ENCODE measurements around the gene VRK1.

Gene VRK1

DNA sequence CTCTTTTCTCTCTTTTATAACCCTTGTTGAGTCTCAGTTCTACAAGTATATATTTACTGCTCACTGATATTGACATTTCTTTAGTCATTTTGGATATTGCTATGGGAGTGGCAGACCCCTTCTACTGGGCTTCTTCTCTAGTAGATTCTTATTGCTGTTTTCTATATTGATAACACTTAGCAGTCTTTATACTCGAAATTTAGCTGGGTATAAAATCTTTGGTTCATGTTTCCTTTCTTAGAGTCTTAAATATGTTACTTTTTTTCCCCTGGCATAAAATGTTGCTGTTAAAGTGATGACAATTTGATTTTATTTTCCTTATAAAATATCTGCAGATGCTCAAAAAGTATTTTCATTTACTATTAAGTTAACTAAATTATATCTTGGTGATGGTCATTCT is 32.6 kb downstream of the VRK1 start:
- TF ChIP-seq TCF4 (CRISPR knock-in tag; IDR thresholded peaks at IDR 0.05; ENCODE audit: borderline replicate concordance), result no peak
- TF ChIP-seq, protein P1, sequence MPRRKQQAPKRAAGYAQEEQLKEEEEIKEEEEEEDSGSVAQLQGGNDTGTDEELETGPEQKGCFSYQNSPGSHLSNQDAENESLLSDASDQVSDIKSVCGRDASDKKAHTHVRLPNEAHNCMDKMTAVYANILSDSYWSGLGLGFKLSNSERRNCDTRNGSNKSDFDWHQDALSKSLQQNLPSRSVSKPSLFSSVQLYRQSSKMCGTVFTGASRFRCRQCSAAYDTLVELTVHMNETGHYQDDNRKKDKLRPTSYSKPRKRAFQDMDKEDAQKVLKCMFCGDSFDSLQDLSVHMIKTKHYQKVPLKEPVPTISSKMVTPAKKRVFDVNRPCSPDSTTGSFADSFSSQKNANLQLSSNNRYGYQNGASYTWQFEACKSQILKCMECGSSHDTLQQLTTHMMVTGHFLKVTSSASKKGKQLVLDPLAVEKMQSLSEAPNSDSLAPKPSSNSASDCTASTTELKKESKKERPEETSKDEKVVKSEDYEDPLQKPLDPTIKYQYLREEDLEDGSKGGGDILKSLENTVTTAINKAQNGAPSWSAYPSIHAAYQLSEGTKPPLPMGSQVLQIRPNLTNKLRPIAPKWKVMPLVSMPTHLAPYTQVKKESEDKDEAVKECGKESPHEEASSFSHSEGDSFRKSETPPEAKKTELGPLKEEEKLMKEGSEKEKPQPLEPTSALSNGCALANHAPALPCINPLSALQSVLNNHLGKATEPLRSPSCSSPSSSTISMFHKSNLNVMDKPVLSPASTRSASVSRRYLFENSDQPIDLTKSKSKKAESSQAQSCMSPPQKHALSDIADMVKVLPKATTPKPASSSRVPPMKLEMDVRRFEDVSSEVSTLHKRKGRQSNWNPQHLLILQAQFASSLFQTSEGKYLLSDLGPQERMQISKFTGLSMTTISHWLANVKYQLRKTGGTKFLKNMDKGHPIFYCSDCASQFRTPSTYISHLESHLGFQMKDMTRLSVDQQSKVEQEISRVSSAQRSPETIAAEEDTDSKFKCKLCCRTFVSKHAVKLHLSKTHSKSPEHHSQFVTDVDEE (CRISPR knock-in tag; IDR thresholded peaks at IDR 0.05), result no peak
- no peak for TF ChIP-seq ZFP30 (CRISPR knock-in tag; IDR thresholded peaks at IDR 0.05)
- TF ChIP-seq GLIS3 (CRISPR knock-in tag; IDR thresholded peaks at IDR 0.05), result no peak
- no peak for TF ChIP-seq ARNTL (CRISPR knock-in tag; IDR thresholded peaks at IDR 0.05; ENCODE audit: borderline replicate concordance, low read depth)
- TF ChIP-seq, protein P2, sequence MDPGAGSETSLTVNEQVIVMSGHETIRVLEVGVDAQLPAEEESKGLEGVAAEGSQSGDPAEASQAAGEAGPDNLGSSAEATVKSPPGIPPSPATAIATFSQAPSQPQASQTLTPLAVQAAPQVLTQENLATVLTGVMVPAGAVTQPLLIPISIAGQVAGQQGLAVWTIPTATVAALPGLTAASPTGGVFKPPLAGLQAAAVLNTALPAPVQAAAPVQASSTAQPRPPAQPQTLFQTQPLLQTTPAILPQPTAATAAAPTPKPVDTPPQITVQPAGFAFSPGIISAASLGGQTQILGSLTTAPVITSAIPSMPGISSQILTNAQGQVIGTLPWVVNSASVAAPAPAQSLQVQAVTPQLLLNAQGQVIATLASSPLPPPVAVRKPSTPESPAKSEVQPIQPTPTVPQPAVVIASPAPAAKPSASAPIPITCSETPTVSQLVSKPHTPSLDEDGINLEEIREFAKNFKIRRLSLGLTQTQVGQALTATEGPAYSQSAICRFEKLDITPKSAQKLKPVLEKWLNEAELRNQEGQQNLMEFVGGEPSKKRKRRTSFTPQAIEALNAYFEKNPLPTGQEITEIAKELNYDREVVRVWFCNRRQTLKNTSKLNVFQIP (CRISPR knock-in tag; IDR thresholded peaks at IDR 0.05; ENCODE audit: borderline replicate concordance, low read depth), result no peak
- TF ChIP-seq ZNF70 (CRISPR knock-in tag; IDR thresholded peaks at IDR 0.05), result no peak
- TF ChIP-seq ZNF8 (CRISPR knock-in tag; IDR thresholded peaks at IDR 0.05), result no peak
- TF ChIP-seq, protein P3, sequence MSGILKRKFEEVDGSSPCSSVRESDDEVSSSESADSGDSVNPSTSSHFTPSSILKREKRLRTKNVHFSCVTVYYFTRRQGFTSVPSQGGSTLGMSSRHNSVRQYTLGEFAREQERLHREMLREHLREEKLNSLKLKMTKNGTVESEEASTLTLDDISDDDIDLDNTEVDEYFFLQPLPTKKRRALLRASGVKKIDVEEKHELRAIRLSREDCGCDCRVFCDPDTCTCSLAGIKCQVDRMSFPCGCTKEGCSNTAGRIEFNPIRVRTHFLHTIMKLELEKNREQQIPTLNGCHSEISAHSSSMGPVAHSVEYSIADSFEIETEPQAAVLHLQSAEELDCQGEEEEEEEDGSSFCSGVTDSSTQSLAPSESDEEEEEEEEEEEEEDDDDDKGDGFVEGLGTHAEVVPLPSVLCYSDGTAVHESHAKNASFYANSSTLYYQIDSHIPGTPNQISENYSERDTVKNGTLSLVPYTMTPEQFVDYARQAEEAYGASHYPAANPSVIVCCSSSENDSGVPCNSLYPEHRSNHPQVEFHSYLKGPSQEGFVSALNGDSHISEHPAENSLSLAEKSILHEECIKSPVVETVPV (CRISPR knock-in tag; IDR thresholded peaks at IDR 0.05), result no peak
- ATAC-seq, result no peak

DNA sequence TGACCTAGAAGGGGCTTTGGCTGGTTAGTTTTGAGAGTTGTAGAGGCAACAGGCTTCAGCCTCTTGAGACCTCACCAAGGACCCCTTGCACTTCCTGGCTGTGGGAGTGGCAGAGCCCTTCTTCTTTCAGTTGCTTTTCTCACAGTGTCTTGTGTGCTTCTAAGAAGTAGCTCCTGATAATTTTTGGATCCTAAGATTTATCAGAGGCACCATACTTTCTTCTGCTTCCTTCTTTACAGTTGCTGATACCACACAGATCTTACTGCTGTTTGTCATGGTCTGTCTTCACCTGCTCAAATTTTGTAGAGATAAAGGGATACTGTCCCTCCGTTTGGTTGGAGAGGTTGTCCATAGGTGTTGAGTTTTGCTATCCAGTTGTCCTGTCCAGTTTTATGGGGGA is 33.8 kb downstream of the VRK1 start:
- TF ChIP-seq ZNF8 (CRISPR knock-in tag; IDR thresholded peaks at IDR 0.05) (no peak), ZNF565 (CRISPR knock-in tag; conservative IDR thresholded peaks at IDR 0.05; ENCODE audit: low read depth) (no peak), GLIS3 (CRISPR knock-in tag; IDR thresholded peaks at IDR 0.05) (no peak), ARNTL (CRISPR knock-in tag; IDR thresholded peaks at IDR 0.05; ENCODE audit: borderline replicate concordance, low read depth) (no peak), ZNF70 (CRISPR knock-in tag; IDR thresholded peaks at IDR 0.05) (no peak), ZFP3 (CRISPR knock-in tag; IDR thresholded peaks at IDR 0.05) (no peak)
- no peak for ATAC-seq

DNA sequence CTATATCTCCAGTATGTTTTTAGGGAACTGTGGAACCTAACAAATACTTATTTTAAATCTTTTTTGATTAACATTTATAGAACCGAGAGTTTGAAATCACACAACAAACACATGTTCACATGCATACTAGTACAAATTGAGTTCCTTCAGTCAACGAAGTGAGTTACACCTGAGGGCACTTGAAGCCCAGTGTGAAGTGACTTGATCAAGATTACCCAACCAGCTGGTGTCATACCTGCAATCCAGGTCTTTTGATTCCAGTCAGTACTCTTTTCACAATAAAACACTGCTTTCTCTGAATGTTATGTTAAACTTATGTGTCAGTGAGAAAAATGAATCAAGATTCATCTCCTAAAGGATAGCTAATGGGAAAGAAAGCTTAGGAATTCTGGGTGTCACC is 35.2 kb downstream of the VRK1 start:
- TF ChIP-seq ZC3H10 (CRISPR knock-in tag; IDR thresholded peaks at IDR 0.05) (no peak), CSDC2 (CRISPR knock-in tag; IDR thresholded peaks at IDR 0.05) (no peak), ESRRG (CRISPR knock-in tag; IDR thresholded peaks at IDR 0.05) (no peak), ZNF565 (CRISPR knock-in tag; conservative IDR thresholded peaks at IDR 0.05; ENCODE audit: low read depth) (no peak), ARNTL (CRISPR knock-in tag; IDR thresholded peaks at IDR 0.05; ENCODE audit: borderline replicate concordance, low read depth) (no peak), SNAI2 (CRISPR knock-in tag; IDR thresholded peaks at IDR 0.05) (no peak)
- TF ChIP-seq, protein P1 (CRISPR knock-in tag; IDR thresholded peaks at IDR 0.05), result no peak
- ATAC-seq, result no peak

DNA sequence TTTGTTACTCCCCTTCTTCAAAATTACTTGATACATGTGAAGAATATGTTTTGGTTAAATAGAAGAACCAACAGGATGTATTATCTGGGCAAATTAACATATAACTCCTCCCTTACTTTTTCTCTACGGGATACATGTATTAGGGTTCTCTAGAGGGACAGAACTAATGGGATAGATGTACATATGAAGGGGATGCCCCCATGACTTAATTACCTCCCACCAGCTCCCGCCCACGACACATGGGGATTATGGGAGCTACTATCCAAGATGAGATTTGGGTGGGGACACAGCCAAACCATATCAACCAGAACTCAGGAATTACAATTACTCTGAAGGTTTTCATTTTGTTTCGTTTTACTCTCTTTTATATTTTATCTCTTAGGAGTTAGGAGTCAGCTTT is 41.3 kb downstream of the VRK1 start:
- TF ChIP-seq GLIS3 (CRISPR knock-in tag; IDR thresholded peaks at IDR 0.05) (no peak), TOX (CRISPR knock-in tag; IDR thresholded peaks at IDR 0.05; ENCODE audit: borderline replicate concordance) (no peak), ZNF565 (CRISPR knock-in tag; conservative IDR thresholded peaks at IDR 0.05; ENCODE audit: low read depth) (no peak), RARB (CRISPR knock-in tag; IDR thresholded peaks at IDR 0.05) (no peak), ISL1 (CRISPR knock-in tag; IDR thresholded peaks at IDR 0.05) (no peak), CSDC2 (CRISPR knock-in tag; IDR thresholded peaks at IDR 0.05) (no peak), ZC3H10 (CRISPR knock-in tag; IDR thresholded peaks at IDR 0.05) (no peak), ZFP3 (CRISPR knock-in tag; IDR thresholded peaks at IDR 0.05) (no peak), ZNF8 (CRISPR knock-in tag; IDR thresholded peaks at IDR 0.05) (no peak), ZNF70 (CRISPR knock-in tag; IDR thresholded peaks at IDR 0.05) (no peak), PPARA (CRISPR knock-in tag; IDR thresholded peaks at IDR 0.05; ENCODE audit: borderline replicate concordance) (no peak)
- TF ChIP-seq, protein P1 (CRISPR knock-in tag; IDR thresholded peaks at IDR 0.05), result no peak
- TF ChIP-seq, protein P4, sequence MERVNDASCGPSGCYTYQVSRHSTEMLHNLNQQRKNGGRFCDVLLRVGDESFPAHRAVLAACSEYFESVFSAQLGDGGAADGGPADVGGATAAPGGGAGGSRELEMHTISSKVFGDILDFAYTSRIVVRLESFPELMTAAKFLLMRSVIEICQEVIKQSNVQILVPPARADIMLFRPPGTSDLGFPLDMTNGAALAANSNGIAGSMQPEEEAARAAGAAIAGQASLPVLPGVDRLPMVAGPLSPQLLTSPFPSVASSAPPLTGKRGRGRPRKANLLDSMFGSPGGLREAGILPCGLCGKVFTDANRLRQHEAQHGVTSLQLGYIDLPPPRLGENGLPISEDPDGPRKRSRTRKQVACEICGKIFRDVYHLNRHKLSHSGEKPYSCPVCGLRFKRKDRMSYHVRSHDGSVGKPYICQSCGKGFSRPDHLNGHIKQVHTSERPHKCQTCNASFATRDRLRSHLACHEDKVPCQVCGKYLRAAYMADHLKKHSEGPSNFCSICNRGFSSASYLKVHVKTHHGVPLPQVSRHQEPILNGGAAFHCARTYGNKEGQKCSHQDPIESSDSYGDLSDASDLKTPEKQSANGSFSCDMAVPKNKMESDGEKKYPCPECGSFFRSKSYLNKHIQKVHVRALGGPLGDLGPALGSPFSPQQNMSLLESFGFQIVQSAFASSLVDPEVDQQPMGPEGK (CRISPR knock-in tag; IDR thresholded peaks at IDR 0.05; ENCODE audit: borderline replicate concordance), result no peak
- no peak for ATAC-seq

All from SK-N-SH treated with all-trans-retinoic acid at 6 μM for 48 hours (cell line).